ENCODE data around the gene TNFRSF11A.

GRCh38 chr18:62420513-62421209 lies 95.6 kb downstream of the TNFRSF11A start:
- TF ChIP-seq POLR2A (IDR thresholded peaks at IDR 0.05; ENCODE audit: low read length) (peak; percentile 65), GATA1 (IDR thresholded peaks at IDR 0.05; ENCODE audit: low read depth, low read length) (no peak)
